NCI-H128 (cell line): Measurements from ENCODE around the gene TENM3.
"Not testable (repeated sequence)": the region's sequence is repeated elsewhere in the genome, so short reads cannot be mapped to it uniquely, and the experiment has no call there.

Experiments used
- DNase-seq: peaks from one replicate; lab custom pipeline; 2025; ENCODE audit not compliant: unreplicated experiment; lab: John Stamatoyannopoulos, UW

Gene TENM3

DNA sequence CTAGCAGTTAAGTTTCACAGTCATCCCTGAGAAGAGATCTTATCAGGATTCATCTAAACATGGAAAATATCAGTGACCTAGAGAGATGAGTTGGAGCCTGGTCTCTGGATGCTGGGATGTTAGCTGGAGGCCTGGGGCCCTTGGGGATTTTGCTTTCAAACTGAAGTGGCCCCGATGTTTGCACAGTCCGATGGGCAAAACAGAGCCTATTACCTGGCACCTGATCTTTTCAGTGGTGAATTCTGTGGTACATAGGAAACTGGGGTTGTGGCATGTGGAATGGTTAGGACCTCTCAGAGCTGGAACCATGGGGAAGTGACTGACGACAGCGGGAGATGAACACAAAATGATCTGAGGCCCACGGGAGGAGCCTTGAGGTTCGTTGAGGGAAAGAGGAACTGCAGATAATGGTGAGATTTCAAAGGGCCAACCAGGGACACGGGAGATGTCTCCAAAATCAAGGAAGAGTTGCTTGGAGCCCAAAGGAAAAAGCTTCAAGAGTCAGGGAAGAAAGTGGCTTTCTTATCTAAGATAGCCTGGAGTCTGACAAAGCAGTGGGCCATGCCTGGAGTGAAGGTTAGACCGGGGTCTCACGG lies 17.8 kb upstream of the TENM3 start:
- no peak for DNase-seq

DNA sequence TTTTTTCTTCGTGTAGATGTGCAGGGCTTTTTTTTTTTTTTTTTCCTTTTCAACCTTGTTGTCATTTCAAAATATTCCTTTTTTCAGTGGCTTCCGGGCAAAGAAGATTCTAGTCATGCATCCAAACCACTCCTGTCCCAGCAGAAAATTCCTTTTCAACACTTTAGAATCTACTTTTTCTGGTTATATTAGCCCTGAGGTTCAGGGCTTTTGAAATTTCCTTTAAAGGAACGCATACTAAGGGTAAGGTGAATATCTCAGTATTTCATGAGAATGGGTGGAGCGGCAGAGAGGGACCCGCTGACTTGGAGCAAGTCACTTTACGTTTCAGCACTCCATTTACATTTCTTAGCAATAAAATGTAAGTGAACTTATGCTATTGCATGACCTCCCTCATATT lies 15.6 kb upstream of the TENM3 start:
- DNase-seq: no peak

DNA sequence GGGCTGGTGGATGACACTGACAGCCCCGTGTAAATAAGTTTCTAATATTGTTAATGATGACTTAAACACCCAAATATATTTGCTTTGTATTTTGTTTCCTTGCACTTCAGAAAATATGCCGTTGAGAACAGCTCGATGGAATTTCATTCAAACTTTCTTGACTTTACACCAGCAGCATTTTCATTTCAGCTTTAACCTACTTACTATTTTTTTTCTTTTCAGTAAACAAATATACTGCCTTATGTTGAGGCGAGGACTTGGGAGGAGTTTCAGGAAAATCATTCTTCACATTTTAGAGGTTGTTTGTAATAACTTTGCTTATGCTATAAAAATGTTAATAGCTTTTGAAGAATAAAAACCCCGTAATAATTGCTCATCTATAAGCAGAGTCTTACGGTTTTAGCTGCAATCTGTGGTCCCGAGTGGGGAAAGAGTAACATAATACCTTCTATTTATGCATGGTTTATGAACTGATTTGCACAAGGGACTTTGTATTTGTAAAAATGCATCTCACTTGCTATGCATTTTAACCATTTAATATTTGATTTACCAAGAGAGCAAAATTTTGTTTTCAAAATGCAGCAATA lies 14.1 kb upstream of the TENM3 start:
- DNase-seq: no peak

DNA sequence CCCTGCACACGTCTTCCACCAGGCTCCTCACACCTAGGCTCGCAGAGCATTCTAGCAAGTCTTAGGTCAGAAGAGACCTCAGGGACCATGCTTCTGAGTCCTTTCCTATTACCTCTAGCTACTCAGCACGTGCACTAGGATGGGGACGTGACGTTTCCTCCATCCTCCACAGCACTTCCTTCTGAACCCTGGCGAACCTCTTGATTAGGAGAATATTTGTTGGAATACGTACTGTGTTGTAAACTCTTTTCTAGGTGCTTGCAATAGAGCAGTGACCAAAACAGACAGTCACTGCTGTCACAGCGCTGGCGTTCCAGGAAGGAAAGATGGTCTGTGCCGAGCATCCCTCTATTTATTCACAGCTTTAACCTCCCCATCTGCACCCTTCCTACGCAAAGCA lies 12.9 kb upstream of the TENM3 start:
- no peak for DNase-seq

DNA sequence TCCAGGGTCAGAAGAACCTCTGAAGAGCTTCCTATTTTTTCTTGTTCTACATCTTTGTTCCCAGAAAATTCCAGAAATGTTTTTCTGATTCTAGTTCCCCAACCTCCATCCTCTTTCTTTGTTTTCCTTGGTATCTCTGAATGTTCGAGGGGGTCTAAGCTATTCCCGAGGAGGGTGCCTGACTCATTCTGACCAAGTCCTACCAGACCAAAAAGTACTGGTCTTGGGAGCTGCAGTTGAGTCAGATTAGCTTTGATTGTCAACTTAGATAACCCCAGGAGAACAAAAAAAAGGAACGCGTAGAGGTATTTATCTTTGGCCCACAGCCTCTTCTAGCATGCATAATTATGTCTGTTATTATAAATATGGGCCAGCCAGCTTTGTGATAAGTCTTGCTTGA lies 12.1 kb upstream of the TENM3 start:
- no peak for DNase-seq

DNA sequence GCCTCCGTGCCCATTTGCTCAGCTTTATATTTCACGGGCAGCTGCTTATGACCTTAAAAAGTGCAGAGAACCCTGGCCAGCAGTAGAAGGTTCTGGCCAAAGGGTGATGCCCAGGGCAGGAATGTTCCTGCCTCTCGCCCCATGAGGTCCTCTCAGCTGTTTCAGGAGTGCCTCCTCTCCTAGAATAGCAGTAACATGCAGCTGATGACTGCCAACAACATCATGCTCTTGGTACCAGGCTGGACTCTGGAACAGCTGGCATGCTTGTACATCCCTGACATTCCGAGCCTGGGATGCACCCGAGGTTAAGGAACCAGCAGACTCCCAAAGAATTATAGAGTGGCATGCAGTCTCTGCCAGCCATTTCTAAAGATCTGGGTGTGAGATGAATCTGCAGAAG lies 11.7 kb upstream of the TENM3 start:
- no peak for DNase-seq

DNA sequence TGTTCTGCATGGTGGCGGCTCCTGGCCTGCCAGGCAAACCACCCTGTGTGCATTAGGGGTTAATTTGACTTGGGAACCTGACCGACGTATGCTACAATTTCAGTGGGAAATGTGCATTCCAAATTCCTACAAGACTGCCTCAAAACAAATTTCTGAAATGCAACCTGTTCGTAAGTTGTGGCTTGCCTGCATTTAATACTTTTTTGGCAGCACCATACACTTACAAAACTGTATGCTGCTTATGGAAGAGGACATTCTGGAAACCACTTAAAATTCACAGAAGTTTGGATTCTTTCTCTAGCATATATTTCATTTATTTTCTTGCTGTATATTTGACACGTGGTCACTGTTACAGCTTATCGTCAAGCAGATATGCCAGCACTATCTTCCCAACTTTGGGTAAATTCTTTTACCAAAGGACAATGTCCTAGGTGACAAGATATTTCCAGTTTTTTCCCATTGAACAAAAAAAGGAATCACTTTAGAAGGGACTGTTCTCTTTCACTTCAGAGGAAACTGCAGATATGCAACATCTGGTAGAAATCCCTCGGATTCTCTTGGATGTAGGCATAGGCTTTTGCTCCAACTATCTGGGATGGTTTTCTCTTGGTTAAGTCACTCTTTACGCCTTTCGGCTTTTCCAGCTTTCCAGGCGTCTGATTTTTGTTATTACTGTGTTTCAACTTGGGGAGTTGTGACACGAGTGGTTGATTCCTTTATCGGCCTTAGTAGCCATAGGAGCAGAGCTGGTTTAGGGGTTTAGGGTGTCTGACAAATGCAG lies 9.7 kb upstream of the TENM3 start:
- no peak for DNase-seq

DNA sequence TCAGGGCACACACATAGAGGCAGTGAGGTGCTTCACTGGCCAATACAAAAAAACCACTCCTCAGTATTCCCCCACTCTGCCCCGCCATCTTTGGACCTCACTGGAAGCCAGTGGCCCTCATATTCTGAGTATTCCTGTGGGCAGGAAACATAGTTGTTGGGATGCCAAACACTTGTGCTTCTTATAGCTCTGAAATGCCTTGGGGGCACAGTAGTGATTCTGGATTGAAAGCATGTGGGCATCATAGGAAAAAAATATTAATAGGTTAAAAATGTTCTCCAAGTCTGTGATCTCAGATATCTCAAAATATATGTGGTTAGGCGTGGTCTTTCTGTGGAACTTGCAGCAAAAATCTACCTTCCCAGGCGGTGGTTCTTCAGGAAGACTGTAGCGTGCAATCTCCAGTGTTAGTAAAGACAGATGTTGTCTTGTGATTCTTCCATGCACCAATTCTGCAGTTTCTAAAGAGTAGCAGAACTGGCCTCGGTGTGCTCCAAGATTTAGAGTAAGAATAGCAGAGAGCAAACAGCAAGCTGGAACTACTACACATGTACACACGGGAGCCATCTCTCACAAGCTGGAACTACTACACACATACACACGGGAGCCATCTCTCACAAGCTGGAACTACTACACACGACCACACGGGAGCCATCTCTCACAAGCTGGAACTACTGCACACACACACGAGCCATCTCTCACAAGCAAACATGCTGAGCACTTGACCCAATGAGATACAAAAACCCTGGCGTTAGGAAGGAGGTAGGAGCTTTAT lies 8.0 kb upstream of the TENM3 start:
- DNase-seq: no peak

DNA sequence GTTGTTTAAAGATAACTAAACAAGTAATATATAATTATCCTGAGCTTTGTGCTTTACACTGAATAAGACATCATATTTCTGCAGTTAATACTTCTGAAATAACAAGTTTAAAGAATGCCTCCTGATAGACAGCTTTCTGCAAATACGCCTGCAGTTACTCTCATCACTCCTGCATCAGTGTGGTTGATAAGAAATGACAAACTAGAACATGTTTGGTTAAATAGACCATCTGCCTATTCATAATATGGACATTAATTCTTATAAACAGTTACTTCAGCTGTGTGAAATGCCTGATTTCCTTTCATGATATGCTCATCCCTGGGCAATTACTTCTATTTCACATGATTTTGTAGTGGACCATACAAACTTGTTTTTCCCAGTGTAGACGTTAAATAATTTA lies 7.0 kb upstream of the TENM3 start:
- DNase-seq: no peak

DNA sequence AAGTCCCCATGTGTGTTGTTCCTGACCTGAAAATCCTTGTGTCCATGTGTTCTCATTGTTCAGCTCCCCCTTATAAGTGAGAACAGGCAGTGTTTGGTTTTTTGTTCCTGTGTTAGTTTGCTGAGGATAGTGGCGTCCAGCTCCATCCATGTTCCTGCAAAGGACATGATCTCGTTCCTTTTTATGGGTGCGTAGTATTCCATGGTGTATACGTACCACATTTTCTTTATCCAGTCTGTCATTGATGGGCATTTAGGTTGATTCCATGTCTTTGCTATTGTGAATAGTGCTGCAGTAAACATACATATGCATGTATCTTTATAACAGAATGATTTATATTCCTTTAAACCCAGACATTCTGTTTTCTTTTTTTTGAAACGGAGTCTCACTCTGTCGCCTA lies 6.2 kb upstream of the TENM3 start:
- DNase-seq: not testable (repeated sequence)

DNA sequence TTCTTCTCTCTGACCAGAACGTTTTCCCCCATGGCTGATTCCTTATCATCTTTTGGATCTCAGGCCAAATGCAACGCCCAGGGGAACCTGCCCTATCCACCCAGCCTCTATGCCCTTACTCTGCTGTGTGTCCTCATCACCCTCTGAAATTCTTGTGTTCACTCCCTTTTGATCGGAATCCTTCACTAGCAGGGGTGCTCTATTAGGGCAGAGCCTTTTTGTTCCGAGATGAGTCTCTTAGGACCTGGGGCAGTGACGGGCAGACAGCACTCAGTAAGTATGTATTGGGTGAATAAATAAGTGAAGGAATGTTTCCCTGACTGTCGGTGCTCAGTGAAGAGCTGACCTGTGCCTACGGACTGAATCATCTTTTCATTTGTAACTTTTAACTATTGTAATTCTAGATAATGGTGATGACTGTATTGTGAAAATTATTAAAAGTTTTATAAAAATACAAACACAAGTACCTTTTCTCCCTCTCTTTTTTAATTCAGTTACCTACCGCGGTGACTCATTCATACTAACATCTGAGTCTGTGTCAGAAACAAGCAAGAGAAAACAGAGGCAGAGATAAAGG lies 4.8 kb upstream of the TENM3 start:
- no peak for DNase-seq

DNA sequence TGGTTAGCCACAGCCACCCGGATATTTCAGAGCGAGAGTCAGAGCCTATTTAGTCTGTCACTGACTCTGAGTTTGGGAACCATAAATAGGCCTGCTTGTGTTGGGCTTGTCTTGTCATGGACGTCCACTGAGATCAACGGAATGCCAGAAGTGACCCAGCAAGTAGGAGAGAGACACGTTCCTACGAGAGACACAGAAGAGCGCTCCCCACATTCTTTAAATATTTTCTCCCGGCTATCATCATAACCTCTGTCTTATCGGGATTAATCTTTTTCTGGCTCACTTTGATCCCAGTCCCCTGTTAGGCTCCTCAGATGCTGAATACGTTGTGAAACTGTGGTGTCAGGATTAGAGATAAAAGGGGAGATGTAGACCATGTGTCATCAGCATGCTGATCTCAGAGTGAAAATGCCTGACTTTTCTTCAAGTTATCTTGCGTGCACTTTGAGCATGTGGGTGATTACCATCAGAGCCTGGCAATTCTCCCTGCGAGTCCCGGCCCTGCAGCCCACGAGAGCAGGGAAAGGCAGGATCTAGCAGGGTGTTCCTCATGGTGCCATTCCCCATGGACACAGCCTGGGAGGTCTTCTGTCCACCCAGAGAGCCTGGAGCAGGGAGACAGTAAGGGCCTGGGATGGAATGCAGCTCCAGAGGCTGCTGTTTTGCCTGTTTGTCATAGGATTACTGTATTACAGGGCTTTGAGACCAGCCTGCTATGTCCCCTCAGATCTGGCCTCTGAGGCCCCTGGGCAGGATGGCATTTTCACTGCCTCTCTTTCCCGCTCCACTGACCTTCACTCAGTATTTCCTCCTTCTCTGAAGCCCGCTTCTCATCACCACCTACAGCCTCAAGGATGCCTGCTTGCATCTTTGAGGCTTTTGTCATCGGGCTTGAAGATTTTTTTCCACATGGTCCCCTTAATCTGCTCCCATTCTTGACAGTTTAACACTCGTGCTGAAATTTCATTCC lies 2.8 kb upstream of the TENM3 start:
- DNase-seq: no peak

DNA sequence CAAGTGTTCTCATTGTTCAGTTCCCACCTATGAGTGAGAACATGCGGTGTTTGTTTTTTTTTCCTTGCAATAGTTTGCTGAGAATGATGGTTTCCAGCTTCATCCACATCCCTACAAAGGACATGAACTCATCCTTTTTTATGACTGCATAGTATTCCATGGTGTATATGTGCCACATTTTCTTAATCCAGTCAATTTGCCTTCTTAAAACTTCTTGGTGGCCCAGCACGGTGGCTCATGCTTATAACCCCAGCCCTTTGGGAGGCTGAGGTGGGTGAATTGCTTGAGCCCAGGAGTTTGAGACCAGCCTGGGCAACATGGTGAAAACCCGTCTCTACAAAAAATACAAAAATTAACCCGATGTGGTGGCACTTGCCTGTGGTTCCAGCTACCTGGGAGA lies 942 bp upstream of the TENM3 start:
- not testable (repeated sequence) for DNase-seq

DNA sequence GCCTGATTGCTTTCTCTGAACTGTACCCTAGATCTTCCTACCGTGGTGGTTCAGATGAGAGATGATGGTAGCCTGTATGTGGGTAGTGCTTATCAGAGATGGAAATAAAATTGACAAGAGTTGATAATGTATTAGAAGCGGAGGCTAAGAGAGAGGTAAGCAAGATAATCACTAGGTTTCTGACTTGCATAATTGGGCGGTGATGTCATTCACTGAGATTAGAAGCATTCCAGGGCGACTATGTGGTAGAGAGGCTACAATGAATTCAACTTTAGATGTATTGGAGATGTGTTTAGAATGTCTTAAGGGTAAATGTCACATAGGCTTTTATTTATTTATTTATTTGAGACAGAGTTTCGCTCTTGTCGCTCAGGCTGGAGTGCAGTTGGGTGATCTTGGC lies 415 bp upstream of the TENM3 start:
- no peak for DNase-seq

DNA sequence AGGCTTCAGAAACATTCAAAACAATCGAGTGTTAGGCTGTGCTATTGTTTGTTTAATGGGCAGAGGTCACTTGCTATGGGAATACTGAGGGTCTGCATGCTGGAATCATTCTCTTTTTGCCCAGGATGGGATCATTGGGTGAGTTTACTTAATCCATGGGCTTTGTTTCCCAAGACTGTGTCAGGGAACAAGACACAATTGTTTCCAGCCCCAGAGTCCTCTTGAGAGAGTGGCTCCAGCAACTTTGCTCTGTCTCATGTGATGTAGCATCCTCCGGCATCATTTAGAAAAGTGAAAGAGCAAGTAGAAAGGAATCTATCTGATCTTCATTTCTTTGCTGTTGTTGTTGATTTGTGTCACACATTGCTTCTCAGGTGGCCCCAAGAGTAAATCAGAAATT lies 1.8 kb downstream of the TENM3 start:
- no peak for DNase-seq

DNA sequence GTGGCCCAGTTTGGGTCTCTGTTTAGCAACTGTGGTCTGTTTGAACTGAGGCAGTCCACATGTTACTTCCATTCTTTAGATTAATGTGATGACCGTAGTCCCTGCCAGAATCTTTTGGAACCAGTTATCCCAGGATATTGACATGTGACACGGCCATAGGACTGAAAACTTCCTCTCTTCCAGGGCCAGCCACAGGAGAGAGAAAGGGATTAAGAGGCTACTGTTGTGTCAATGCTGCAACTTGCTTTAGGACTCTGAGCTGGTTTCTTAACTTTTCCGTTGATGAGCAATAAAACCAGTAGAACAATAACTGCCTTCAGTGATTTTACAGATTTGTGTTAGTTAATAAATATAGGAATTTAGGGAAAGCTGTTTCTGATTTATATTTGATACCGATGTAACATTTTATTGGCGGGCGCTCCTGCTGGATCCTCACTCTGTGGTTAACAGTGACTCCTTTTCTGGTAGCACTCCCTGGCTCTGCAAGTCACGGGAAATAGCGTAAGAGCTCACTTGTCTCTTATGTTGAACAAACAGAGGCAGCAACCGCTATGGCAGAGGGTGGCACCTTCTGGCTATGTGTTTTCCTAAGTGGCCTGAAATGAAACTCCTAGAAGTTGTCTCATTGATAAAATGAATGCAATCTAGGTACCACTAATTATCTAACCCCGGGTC lies 2.5 kb downstream of the TENM3 start:
- DNase-seq: no peak

DNA sequence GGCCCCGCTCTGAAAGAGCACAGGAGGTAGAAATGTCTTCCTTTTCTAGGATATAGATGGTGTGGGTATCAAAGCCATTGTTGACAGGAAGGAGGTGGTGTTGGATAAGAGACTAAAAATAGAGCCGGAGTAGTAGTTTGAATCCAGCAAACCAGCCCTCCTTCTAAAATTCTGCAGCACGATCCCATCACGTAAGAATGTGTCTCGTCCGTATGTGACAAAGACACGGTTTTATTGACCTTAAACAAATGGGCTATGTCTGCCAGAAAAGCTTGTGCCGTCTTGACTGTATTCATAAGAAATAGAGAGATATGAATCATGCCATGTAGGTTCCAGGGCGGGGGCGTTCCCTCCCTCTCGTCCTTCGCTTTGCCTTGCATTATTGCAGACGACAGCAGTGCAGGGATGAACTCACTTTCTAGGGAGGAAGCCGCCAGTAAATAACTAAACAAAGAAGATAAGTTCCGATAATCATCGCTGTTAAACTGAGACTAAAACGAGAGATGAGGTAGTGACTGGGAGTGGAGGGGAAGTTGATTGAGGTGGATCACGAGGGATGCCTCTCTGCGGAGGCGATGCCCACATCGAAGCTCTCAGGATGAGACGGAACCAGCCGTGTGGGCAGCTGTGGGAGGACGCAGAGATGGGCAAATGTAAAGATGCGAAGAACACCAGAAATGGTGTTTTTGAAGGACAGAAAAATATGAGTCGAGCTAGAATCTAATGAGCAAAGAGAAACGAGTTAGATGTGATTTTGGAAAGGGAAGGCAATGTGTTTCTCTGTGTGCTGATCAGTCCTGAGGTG lies 3.4 kb downstream of the TENM3 start:
- no peak for DNase-seq

DNA sequence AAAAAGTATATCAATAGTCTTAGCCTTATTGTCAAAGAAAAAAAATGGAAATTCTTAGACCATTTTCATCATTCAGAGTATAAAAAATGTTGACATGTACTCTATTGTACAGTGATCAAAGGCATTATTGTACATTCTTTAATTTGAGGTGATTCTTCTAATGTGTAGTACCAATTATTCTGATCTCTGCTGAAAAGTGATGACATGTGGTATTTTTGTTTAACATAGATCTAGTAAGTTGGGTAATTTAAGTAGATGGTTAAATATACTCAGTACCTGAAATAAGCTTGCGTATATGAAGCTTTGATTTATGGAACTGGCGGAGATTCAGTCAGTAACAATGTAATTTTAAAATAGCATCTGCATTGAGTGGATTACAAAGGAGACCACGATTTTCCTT lies 5.1 kb downstream of the TENM3 start:
- no peak for DNase-seq

DNA sequence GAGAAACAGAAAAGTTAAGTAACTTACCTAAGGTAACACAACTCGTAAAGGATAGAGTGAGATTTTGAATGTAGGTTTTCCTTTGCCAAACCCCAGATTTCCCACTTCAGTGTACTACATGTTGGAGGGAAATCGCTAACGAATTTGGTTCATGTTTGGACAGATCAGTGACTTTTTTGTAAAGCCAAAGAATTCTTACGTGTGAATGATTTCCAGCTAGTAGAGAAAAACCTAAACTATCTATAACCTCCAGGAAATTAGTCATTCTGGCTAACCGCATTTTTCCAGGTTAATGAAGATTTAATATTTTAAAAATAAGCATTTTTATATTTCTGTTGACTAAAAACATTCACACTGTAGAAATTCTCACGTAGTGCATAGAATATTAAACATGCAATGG lies 7.2 kb downstream of the TENM3 start:
- no peak for DNase-seq
